GM19463 (cell line): Measurements from ENCODE around the gene SALL4.
"Not testable (repeated sequence)": the region's sequence is repeated elsewhere in the genome, so short reads cannot be mapped to it uniquely, and the experiment has no call there.

Source experiments
- ATAC-seq: cut with Tn5 transposase; IDR thresholded peaks from one replicate; pipeline ENCODE4 v1.9.1; 2021; ENCODE audit warnings: mild to moderate bottlenecking, moderate library complexity; ENCODE audit not compliant: unreplicated experiment

Gene SALL4

GRCh38 chr20:51767867-51768758 is 34.2 kb downstream of the SALL4 start, which contains the start of gene ATP9A:
Gene ATP9A, minus strand, starts transcription at chr20:51768390. Its CDS starts 21 bp downstream, at chr20:51768369.
- no peak for ATAC-seq

- ATAC-seq: peak; percentile 54
Measured at GRCh38 chr20:51766994-51767866, 35.1 kb downstream of the SALL4 start.

- ATAC-seq: not testable (repeated sequence)
Measured at GRCh38 chr20:51765381-51765780, 36.9 kb downstream of the SALL4 start.

- no peak for ATAC-seq
Measured at GRCh38 chr20:51763965-51764602, 38.2 kb downstream of the SALL4 start.

GRCh38 chr20:51760905-51761546 is 41.3 kb downstream of the SALL4 start:
- ATAC-seq: no peak

GRCh38 chr20:51759769-51760510 is 42.4 kb downstream of the SALL4 start:
- ATAC-seq: no peak

- no peak for ATAC-seq
Measured at GRCh38 chr20:51758978-51759544, 43.3 kb downstream of the SALL4 start.

- ATAC-seq: no peak
Measured at GRCh38 chr20:51757226-51757625, 45.1 kb downstream of the SALL4 start.

- ATAC-seq: no peak
Measured at GRCh38 chr20:51756653-51757052, 45.7 kb downstream of the SALL4 start.

GRCh38 chr20:51753220-51753619 is 49.1 kb downstream of the SALL4 start:
- ATAC-seq: not testable (repeated sequence)

- ATAC-seq: no peak
Measured at GRCh38 chr20:51752343-51752951, 49.9 kb downstream of the SALL4 start.

- no peak for ATAC-seq
Measured at GRCh38 chr20:51750770-51751388, 51.4 kb downstream of the SALL4 start.

GRCh38 chr20:51750037-51750769 is 52.1 kb downstream of the SALL4 start:
- peak; percentile 61 for ATAC-seq

- ATAC-seq: no peak
Measured at GRCh38 chr20:51749674-51750036, 52.7 kb downstream of the SALL4 start.

- ATAC-seq: no peak
Measured at GRCh38 chr20:51747182-51747911, 55.0 kb downstream of the SALL4 start.

- ATAC-seq: no peak
Measured at GRCh38 chr20:51745804-51746203, 56.5 kb downstream of the SALL4 start.

GRCh38 chr20:51740838-51741237 is 61.5 kb downstream of the SALL4 start:
- no peak for ATAC-seq
